Neural progenitor cell (in vitro differentiated cells): ENCODE results near the gene DOCK9.

Experiments used
- EZH2 ChIP-seq: fragments of 200-600 bp; sonication (generic); IDR thresholded peaks from 2 replicates; pipeline ENCODE4 v1.6.1; 2017; ENCODE audit warnings: antibody characterized with exemption, mild to moderate bottlenecking, moderate library complexity
- EZH2phosphoT487 ChIP-seq: fragments of 200-600 bp; sonication (generic); IDR thresholded peaks from 2 replicates; pipeline ENCODE4 v1.6.1; 2017; ENCODE audit warnings: antibody characterized with exemption
- TF ChIP-seq, protein P1 (sequence below): fragments of 200-600 bp; sonication (generic); IDR thresholded peaks from 2 replicates; pipeline ENCODE4 v1.5.1; 2017; ENCODE audit warnings: antibody characterized with exemption, mild to moderate bottlenecking

DNA sequence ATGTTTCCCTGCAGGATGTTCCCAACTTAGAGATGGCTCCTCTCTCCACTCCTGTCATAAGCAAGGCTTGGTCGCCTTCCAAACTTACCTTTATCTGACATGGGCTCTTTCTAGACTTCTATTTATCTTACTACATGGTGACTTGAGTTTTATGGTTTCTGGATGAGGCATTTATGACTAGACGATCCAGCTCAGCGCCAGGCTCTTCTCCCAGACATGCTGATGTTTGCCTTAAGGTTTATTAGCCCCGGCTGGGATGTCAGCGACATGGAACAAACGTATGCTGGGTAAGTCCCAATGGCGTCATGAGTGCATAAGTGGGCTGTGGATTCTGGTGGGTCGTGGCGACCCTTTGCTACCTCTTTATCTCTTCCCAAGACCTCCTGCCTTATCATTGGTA, 185.5 kb downstream of the DOCK9 start:
- TF ChIP-seq, protein P1, sequence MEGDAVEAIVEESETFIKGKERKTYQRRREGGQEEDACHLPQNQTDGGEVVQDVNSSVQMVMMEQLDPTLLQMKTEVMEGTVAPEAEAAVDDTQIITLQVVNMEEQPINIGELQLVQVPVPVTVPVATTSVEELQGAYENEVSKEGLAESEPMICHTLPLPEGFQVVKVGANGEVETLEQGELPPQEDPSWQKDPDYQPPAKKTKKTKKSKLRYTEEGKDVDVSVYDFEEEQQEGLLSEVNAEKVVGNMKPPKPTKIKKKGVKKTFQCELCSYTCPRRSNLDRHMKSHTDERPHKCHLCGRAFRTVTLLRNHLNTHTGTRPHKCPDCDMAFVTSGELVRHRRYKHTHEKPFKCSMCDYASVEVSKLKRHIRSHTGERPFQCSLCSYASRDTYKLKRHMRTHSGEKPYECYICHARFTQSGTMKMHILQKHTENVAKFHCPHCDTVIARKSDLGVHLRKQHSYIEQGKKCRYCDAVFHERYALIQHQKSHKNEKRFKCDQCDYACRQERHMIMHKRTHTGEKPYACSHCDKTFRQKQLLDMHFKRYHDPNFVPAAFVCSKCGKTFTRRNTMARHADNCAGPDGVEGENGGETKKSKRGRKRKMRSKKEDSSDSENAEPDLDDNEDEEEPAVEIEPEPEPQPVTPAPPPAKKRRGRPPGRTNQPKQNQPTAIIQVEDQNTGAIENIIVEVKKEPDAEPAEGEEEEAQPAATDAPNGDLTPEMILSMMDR: no peak
- TF ChIP-seq EZH2: no peak
- TF ChIP-seq EZH2phosphoT487: no peak
